H1 (cell line): ENCODE measurements around the gene GXYLT2. TPM values are rescaled to one million over a fixed set of nuclear protein-coding genes. Genes with fewer than 3 reads are reported as not detected.

Source experiments
- PHF8 ChIP-seq: fragments of 200-600 bp; sonication (generic); conservative IDR thresholded peaks from 2 replicates; pipeline ENCODE4 v1.7.1; 2012; ENCODE audit warnings: low read depth, mild to moderate bottlenecking, inconsistent platforms, low read length, moderate library complexity
- RAD21 ChIP-seq, 2 experiments: IDR thresholded peaks in 1 of 2; conservative IDR thresholded peaks in 1 of 2; 2 replicates each; pipeline ENCODE4 v1.6.1; 2011; ENCODE audit warnings: low read depth in 2 of 2, low read length in 2 of 2, improper control_type of control experiment in 1 of 2, inconsistent platforms in 1 of 2, mild to moderate bottlenecking in 1 of 2, moderate library complexity in 1 of 2
- RFX5 ChIP-seq: IDR thresholded peaks from 2 replicates; pipeline ENCODE4 v1.6.1; 2011; ENCODE audit warnings: low read depth, low read length, improper control_type of control experiment, borderline replicate concordance
- SP4 ChIP-seq: IDR thresholded peaks from 2 replicates; pipeline ENCODE4 v1.6.1; 2012; ENCODE audit warnings: low read length, inconsistent platforms
- polyA plus RNA-seq, 7 experiments: library from polyadenylated mRNA; depleted of rRNA in 3 of 7; stranded (reverse) in 5 of 7; unstranded in 2 of 7; fragments of >200 nt in 5 of 7; fragments of 200-250 nt in 2 of 7; gene quantifications; 1 replicate in 5 of 7; 2 replicates in 1 of 7; 4 replicates in 1 of 7; pipeline versions ENCODE4 v1.2.1 to v1.2.3, GENCODE V29; 2011 to 2013; ENCODE audit warnings: missing spikeins in 2 of 7, mixed read lengths in 2 of 7
- total RNA-seq: library from RNA; stranded (reverse); fragmentation: NEBNext Ultra II Directional; extraction: Animal tissue kit (Norgen Biotek cat#: 25700); gene quantifications from 2 replicates; pipeline ENCODE4 v1.2.1, GENCODE V29; 2021

GXYLT2 gene
- total and polyA plus RNA-seq, 2 of the 8 experiments (the other 6 are each of a cell fraction or from before 2014, with no cell fraction given), result 1.8 to 5.6 TPM

DNA sequence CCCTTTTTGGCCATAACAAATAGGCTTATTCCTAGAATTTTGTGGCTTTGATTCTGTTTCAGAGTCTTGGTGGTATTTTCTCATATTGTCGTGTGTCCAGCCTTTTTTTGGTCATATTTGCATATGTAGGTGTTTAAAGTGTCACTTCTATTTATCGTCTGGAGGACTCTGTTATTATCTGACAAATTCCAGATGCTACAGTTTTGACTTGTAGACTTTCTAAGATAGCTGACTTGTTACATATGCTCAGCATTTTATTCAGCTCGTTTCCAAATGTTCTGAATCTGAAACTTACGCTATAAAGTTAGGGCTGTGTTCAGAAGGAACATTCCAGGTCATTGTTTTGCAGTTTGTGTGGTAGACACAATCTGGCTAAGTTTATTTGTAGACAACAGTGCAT is 110.6 kb downstream of the GXYLT2 start (continued):
- no peak for TF ChIP-seq SP4
- TF ChIP-seq RFX5, result no peak
- no peak for TF ChIP-seq PHF8
- TF ChIP-seq RAD21 (IDR thresholded peaks at IDR 0.05 in 1 of 2, conservative IDR thresholded peaks at IDR 0.05 in 1 of 2; ENCODE audit: low read depth in 2 of 2, low read length in 2 of 2), result no peak
- TF ChIP-seq, all 59 proteins: peak for 0
